Stimulated activated CD4-positive, alpha-beta T cell treated with anti-CD3 and anti-CD28 coated beads, Interleukin-4, amount 100 ng/mL, for 24 hours (primary cell): ENCODE results near the gene PTGR3.

Experiments
- DNase-seq: peaks from one replicate; pipeline ENCODE4 v3.0.0-alpha.2; 2020

The PTGR3 gene

GRCh38 chr18:75165926-75166325 is 43.0 kb downstream of the PTGR3 start:
- DNase-seq = no peak

GRCh38 chr18:75164479-75164878 is 44.5 kb downstream of the PTGR3 start:
- DNase-seq = no peak

GRCh38 chr18:75163736-75164135 is 45.2 kb downstream of the PTGR3 start:
- no peak for DNase-seq

GRCh38 chr18:75162978-75163377 is 46.0 kb downstream of the PTGR3 start:
- DNase-seq = no peak

- DNase-seq = no peak
These were observed 46.5 kb downstream of the PTGR3 start for GRCh38 chr18:75162467-75162866.

- DNase-seq = peak; percentile 15
These were observed 47.5 kb downstream of the PTGR3 start for GRCh38 chr18:75161256-75162028.

- no peak for DNase-seq
These were observed 48.6 kb downstream of the PTGR3 start for GRCh38 chr18:75160364-75160763.

GRCh38 chr18:75159646-75160356 is 49.1 kb downstream of the PTGR3 start:
- DNase-seq = no peak

- no peak for DNase-seq
These were observed 49.8 kb downstream of the PTGR3 start for GRCh38 chr18:75159238-75159518.
